Activated T-cell treated with anti-CD3 and anti-CD28 coated beads, Interleukin-2, amount 50 U/mL, for 4 hours (primary cell): Measurements from ENCODE around the gene PIK3CB. TPM values are rescaled to one million over a fixed set of nuclear protein-coding genes. Genes with fewer than 3 reads are reported as not detected.
"Not testable (repeated sequence)": the region's sequence is repeated elsewhere in the genome, so short reads cannot be mapped to it uniquely, and the experiment has no call there.

ENCODE experiments used
- ATAC-seq, 2 donors: fragments of 200-7000 bp; cut with Tn5 transposase; one replicate each; pipeline ENCODE4 v1.10.0; 2021
- DNase-seq: peaks from one replicate; pipeline ENCODE4 v3.0.0-alpha.2; 2020
- H3K27me3 Mint-ChIP-seq: one replicate; pipeline ENCODE4 v1.8.0; 2021; ENCODE audit warnings: low read depth, mixed read lengths
- H3K36me3 Mint-ChIP-seq: one replicate; pipeline ENCODE4 v1.8.0; 2022; ENCODE audit warnings: mixed read lengths; ENCODE audit not compliant: insufficient read depth
- H3K4me1 Mint-ChIP-seq: one replicate; pipeline ENCODE4 v1.8.0; 2021; ENCODE audit warnings: low read depth, mixed read lengths
- H3K4me3 Mint-ChIP-seq: one replicate; pipeline ENCODE4 v1.8.0; 2021; ENCODE audit warnings: mild to moderate bottlenecking, moderate library complexity, mixed read lengths
- H3K9me3 Mint-ChIP-seq: one replicate; pipeline ENCODE4 v1.8.0; 2021; ENCODE audit warnings: mixed read lengths
- total RNA-seq, 3 donors: library from RNA; stranded (reverse); gene quantifications; one replicate each; pipeline ENCODE4 v1.2.1, GENCODE V29; 2021

PIK3CB gene
- total RNA-seq, 3 donors from 2014 or later: 16.1 to 19.0 (median 17.9) TPM

DNA sequence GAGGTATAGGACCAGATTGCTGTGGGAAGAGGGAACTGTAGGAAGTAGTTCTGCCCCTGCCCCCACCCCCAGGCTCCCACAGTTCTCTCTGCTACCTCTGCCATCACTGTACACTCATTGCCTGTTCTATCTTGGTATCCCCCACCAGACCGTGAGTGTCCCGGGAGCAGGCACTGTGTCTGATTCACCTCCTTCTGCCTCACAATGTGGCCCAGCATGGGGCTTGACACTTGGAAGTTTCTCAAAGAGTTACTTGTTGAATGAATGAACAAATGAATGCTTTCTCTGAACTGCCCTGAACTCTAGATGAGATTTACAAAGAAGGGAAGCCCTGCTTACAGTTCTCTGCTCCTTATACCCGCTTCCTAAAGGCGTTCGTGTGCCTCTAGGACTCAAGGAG lies 27.1 kb upstream of the PIK3CB start:
- Mint-ChIP-seq H3K36me3 (no peaks in the 10 kb centered on the region), H3K4me3 (no peak overlapping the region), H3K9me3 (no peaks in the 10 kb centered on the region), H3K27me3 (no peaks in the 10 kb centered on the region), H3K4me1 (no peaks in the 10 kb centered on the region)
- no peak for DNase-seq
- no peak for ATAC-seq

DNA sequence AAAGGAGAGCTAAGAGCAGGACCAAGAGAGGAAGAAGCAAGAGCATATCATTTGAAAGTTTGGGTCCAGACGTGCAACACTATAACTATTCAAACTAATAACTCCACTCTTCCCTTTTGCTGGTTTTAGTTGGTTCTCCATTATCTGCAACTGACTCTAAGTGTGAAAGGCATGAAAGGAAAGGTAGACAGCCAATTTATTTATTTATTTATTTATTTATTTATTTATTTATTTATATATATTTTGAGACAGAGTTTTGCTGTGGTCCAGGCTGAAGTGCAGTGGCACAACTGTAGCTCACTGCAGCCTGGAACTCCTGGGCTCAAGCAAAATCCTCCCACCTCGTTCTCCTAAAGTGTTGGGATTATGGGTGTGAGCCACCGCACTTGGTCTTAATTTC lies 22.1 kb upstream of the PIK3CB start:
- H3K4me1 Mint-ChIP-seq: no peaks in the 10 kb centered on the region
- no peaks in the 10 kb centered on the region for H3K27me3 Mint-ChIP-seq
- ATAC-seq (no peak), DNase-seq (no peak)
- H3K36me3 Mint-ChIP-seq: no peaks in the 10 kb centered on the region
- no peaks in the 10 kb centered on the region for H3K9me3 Mint-ChIP-seq
- no peak overlapping the region for H3K4me3 Mint-ChIP-seq

- no peaks in the 10 kb centered on the region for H3K27me3 Mint-ChIP-seq
- DNase-seq (no peak), ATAC-seq (no peak)
- H3K9me3 Mint-ChIP-seq: no peaks in the 10 kb centered on the region
- no peak overlapping the region for H3K4me3 Mint-ChIP-seq
- no peaks in the 10 kb centered on the region for H3K4me1 Mint-ChIP-seq
- no peaks in the 10 kb centered on the region for H3K36me3 Mint-ChIP-seq
Measured at GRCh38 chr3:138854940-138855339, 20.2 kb upstream of the PIK3CB start.

DNA sequence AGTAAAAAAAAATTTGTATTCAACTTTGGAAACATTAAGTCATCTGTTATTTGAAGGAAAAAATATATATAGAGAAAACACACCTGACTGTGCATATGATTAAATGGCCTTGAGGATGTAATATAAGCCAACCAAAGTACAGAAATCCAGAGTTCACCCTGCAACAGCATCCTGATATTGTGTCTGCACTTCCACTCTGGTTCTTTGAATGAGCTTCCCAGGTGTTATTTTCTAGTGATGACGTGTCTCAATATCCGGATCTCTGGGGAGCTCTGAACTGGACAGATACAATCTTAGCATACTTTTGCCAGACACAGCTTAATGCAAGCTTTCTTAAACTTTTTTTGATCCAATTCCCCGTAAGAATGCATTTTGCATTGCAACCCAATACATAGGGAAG lies 19.5 kb upstream of the PIK3CB start:
- no peaks in the 10 kb centered on the region for H3K4me1 Mint-ChIP-seq
- ATAC-seq: no peak
- no peaks in the 10 kb centered on the region for H3K9me3 Mint-ChIP-seq
- no peaks in the 10 kb centered on the region for H3K27me3 Mint-ChIP-seq
- no peak for DNase-seq
- H3K4me3 Mint-ChIP-seq: no peak overlapping the region
- no peaks in the 10 kb centered on the region for H3K36me3 Mint-ChIP-seq

DNA sequence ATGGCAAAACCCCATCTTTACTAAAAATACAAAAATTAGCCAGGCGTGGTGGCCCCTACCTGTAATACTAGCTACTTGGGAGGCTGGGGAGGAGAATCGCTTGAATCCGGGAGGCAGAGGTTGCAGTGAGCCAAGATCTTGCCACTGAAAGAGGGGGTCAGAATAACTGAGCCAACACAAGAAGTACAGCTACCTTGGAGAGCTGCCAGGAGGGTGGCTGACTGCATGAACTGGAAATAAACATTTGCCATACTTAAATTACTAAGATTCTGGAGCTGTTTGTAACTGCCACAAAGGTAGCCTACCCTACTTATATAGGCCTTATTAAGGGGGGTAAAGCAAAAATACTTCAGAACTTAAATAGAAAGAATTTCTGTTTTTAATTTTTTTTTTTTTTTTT lies 15.4 kb upstream of the PIK3CB start:
- DNase-seq (no peak), ATAC-seq (no peak)
- Mint-ChIP-seq H3K4me3 (no peak overlapping the region), H3K27me3 (no peaks in the 10 kb centered on the region), H3K9me3 (no peaks in the 10 kb centered on the region), H3K4me1 (no peaks in the 10 kb centered on the region), H3K36me3 (no peaks in the 10 kb centered on the region)

DNA sequence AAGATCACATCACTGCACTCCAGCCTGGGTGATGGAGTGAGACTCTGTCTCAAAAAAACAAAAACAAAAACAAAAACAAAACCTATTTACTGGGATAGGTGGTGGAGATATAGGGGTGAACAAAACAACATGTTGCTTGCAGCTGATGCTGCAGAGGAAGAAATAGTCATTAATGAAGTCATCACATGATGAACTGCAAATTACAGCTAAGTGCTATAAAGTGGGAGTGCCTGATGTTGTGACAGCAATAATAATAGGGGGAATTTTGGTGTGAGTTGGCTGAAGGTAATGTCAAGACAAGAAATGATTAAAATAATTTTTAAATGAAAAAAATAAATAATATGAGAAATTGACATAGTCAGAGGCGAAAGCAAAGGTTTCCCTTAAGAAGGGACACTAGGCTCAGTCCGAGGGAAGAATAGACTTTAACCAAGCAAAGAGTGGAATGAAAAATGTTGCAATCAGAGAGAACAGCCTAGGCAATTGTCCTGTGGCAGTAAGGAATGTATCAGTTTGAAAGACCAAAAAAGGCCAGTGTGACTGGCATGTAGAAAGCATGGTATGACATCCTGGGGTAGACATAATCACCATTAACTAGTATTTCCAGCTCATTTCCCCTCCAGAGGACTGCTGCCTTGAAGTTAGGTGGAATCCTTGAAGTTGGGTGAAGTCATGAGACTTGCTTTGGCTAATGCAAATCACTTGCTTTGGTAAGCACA lies 14.7 kb upstream of the PIK3CB start:
- H3K36me3 Mint-ChIP-seq: no peaks in the 10 kb centered on the region
- no peaks in the 10 kb centered on the region for H3K4me1 Mint-ChIP-seq
- no peak overlapping the region for H3K4me3 Mint-ChIP-seq
- no peak for ATAC-seq
- H3K9me3 Mint-ChIP-seq: no peaks in the 10 kb centered on the region
- H3K27me3 Mint-ChIP-seq: no peaks in the 10 kb centered on the region
- no peak for DNase-seq

DNA sequence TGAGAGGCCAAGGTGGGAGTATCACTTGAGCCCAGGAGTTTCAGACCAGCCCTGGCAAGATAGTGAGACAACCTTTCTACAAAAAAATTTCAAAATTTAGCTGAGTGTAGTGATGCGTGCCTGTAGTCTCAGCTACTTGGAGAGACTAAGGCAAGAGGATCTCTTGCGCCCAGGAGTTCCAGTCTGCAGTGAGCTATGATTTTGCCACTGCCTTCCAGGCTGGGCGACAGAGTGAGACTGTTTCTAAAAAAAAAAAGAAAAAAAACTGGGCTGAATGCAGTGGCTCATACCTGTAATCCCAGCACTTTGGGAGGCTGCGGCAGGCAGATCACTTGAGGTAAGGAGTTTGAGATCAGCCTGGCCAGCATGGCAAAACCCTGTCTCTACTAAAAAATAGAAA lies 14.0 kb upstream of the PIK3CB start:
- H3K4me3 Mint-ChIP-seq: no peak overlapping the region
- DNase-seq: no peak
- H3K4me1 Mint-ChIP-seq: no peaks in the 10 kb centered on the region
- no peaks in the 10 kb centered on the region for H3K27me3 Mint-ChIP-seq
- no peaks in the 10 kb centered on the region for H3K36me3 Mint-ChIP-seq
- no peaks in the 10 kb centered on the region for H3K9me3 Mint-ChIP-seq
- ATAC-seq: no peak

DNA sequence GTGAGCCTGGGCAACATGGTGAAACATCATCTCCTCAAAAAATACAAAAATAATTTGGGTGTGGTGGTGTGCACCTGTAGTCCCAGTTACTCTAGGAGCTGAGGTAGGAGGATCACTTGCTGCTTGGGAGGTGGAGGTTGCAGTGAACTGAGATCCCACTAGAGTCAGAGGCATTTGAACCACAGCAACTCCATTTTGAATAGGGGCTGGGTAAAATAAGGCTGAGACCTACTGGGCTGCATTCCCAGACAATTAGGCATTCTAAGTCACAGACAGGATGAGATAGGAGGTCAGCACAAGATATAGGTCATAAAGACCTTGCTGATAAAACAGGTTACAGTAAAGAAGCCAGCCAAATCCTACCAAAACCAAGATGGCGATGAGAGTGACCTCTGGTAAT lies 12.1 kb upstream of the PIK3CB start:
- not testable (repeated sequence) for H3K9me3 Mint-ChIP-seq, H3K36me3 Mint-ChIP-seq, DNase-seq, H3K4me1 Mint-ChIP-seq, H3K4me3 Mint-ChIP-seq, ATAC-seq, H3K27me3 Mint-ChIP-seq

DNA sequence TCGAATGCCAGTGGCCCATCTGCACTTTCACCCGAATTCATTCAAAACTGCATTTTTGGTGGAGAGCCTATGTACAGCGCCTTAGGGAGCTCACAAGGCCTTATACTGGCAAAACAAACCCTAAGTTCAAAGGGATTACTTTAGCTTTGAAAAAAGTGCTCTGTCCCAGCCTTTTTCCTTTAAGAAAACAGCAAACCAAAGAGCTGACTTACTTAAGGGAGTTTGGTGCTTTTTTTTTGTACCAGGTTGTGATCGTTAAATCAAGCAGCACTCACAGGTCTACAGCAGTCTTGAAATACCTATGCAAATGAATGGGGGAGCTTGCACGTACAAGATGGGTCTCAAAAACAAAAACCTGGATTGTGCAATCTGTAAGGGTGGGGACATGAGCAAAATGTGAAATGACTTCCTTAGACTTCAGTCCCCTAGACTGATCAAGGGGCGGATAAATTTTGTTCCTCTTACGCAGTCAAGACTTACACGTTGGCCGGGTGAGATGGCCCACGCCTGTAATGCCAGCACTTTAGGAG lies 11.6 kb upstream of the PIK3CB start:
- Mint-ChIP-seq H3K9me3 (no peaks in the 10 kb centered on the region), H3K27me3 (peaks cover 2% of the 10 kb centered on the region), H3K36me3 (no peaks in the 10 kb centered on the region), H3K4me1 (no peaks in the 10 kb centered on the region), H3K4me3 (no peak overlapping the region)
- no peak for DNase-seq
- ATAC-seq: no peak

DNA sequence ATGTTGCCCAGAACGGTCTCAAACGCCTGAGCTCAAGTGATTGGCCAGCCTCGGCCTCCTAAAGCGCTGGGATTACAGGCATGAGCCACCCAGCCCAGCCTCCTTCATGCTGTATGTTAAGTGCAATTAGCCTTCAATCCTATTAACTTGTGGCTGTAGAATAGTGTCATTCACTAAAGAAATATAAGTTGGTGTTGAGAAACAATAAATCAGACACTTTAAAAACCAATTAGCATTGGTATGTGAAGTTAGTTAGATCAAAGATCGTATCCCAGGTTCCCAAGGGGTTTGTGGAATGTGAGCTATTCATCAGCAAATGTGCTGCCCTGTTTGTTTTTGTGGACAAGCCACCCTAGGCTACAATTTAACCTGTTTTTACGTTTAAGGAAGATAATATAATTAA lies 11.0 kb upstream of the PIK3CB start:
- Mint-ChIP-seq H3K4me3 (no peak overlapping the region), H3K4me1 (no peaks in the 10 kb centered on the region), H3K9me3 (no peaks in the 10 kb centered on the region), H3K27me3 (peaks cover 2% of the 10 kb centered on the region), H3K36me3 (no peaks in the 10 kb centered on the region)
- ATAC-seq: no peak
- no peak for DNase-seq

GRCh38 chr3:138845181-138845601 lies 10.5 kb upstream of the PIK3CB start:
- Mint-ChIP-seq H3K27me3 (peaks cover 2% of the 10 kb centered on the region), H3K4me3 (no peak overlapping the region), H3K36me3 (no peaks in the 10 kb centered on the region), H3K4me1 (no peaks in the 10 kb centered on the region), H3K9me3 (no peaks in the 10 kb centered on the region)
- DNase-seq (no peak), ATAC-seq (no peak)

DNA sequence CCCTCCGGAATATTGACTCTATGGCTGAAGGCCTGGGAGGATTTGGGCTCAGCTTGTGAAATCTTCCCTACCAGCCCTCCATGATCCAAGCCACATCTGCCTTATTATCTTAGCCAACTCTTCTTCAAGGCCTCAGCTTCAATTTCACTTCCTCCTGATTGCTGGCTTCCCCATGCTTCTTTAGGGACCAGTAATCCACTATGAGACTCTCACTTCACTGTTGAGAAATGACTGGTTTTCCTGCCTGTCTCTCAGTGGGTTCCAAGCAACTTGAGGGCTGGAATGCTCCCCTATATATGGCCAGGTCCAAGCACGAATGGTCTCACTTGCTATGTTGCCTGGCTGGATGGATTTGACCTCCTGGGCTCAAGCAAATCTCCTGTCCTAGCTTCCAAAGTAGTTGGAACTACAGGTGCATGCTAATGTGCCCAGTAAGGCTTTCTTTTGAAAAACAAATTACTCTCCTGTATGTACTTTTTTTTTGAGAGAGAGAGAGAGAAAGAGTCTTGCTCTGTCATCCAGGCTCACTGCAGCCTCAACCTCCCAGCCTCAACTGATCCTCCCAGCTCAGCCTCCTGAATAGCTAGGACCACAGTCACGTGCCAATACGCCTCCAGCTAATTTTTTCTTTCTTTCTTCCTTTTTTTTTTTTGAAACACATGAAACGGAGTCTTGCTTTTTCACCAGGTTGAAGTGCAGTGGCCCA lies 7.9 kb upstream of the PIK3CB start:
- ATAC-seq (no peak), DNase-seq (no peak)
- Mint-ChIP-seq H3K27me3 (peaks cover 2% of the 10 kb centered on the region), H3K4me1 (no peaks in the 10 kb centered on the region), H3K4me3 (no peak overlapping the region), H3K9me3 (no peaks in the 10 kb centered on the region), H3K36me3 (no peaks in the 10 kb centered on the region)

DNA sequence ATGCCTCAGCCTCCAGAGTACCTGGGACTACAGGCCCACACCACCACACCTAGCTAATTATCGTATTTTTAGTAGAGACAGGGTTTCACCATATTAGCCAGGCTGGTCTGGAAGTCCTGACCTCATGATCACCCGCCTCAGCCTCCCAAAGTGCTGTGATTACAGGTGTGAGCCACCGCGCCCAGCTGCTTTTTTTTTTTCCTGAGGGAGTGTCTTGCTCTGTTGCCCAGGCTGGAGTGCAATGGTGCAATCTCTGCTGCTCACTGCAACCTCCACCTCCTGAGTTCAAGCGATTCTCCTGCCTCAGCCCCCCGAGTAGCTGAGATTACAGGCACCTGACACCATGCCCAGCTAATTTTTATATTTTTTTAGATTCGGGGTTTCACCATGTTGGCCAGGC lies 3.7 kb upstream of the PIK3CB start:
- H3K4me1 Mint-ChIP-seq: peaks cover 11% of the 10 kb centered on the region
- not testable (repeated sequence) for H3K27me3 Mint-ChIP-seq

DNA sequence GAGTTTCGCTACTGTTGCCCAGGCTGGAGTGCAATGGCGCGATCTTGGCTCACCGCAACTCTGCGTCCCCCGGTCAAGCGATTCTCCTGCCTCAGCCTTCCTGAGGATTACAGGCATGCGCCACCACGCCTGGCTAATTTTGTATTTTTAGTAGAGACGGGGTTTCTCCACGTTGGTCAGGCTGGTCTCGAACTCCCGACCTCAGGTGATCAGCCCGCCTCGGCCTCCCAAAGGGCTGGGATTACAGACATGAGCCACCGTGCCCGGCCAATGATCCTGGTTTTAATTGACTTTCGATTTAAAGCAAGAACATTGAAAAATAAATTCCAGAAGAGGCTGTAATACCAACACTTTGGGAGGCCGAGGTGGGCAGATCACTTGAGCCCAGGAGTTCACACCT lies 1.1 kb upstream of the PIK3CB start:
- not testable (repeated sequence) for ATAC-seq, H3K9me3 Mint-ChIP-seq, DNase-seq, H3K27me3 Mint-ChIP-seq, H3K36me3 Mint-ChIP-seq
- Mint-ChIP-seq H3K4me1 (peaks cover 23% of the 10 kb centered on the region), H3K4me3 (peak overlapping the region; percentile 21)

More for the DNA sequence above, 3.7 kb upstream of the PIK3CB start:
- not testable (repeated sequence) for ATAC-seq, H3K9me3 Mint-ChIP-seq, DNase-seq, H3K4me3 Mint-ChIP-seq, H3K36me3 Mint-ChIP-seq

DNA sequence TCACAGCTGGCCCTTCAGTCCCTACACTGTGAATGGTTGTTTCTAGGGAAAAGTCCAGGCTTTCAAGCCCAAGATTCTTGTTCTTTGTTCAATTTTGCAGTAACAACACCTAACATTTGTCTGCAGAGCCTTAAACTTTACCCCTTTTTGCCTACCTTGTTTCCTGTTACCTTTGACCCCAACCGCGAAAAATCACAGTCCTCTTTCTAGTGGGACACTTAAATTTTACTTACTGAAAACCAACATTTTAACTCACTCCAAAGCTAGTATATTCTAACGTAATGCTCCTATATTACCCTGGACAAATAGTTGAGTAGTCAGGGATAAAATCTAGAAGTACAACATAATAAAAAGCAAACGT lies 649 bp upstream of the PIK3CB start:
- no peaks in the 10 kb centered on the region for H3K27me3 Mint-ChIP-seq

More for the DNA sequence above, 649 bp upstream of the PIK3CB start:
- DNase-seq (no peak), ATAC-seq (no peak)
- no peaks in the 10 kb centered on the region for H3K9me3 Mint-ChIP-seq
- no peaks in the 10 kb centered on the region for H3K36me3 Mint-ChIP-seq
- H3K4me1 Mint-ChIP-seq: peaks cover 23% of the 10 kb centered on the region
- peak overlapping the region; percentile 90 for H3K4me3 Mint-ChIP-seq
